Measurements from ENCODE around the gene SHANK3. TPM values are rescaled to one million over a fixed set of nuclear protein-coding genes. Genes with fewer than 3 reads are reported as not detected.

SHANK3 gene
- total and polyA plus RNA-seq, 2 of the 4 experiments (the other 2 are of a cell fraction) = 0.18 to 1.5 TPM

GRCh38 chr22:50665738-50666137 lies 6.9 kb upstream of the SHANK3 start:
- H3K9me1 ChIP-seq (ENCODE audit: insufficient read depth, low read length) = no peaks in the 10 kb centered on the region
- H3K4me3 ChIP-seq (ENCODE audit: insufficient read depth, low read depth, low read length) = no peak overlapping the region
- ChIA-PET POLR2A (ENCODE audit: unreplicated experiment) (no interaction called here), CTCF (no interaction called here)
- H3K36me3 ChIP-seq (ENCODE audit: control insufficient read depth, insufficient read depth, low read length) = no peaks in the 10 kb centered on the region
- H4K91ac ChIP-seq (ENCODE audit: insufficient read depth, low read depth, low read length) = no peak overlapping the region
- H3K18ac ChIP-seq (ENCODE audit: low read depth, low read length) = no peak overlapping the region
- no peak overlapping the region for H2AK5ac ChIP-seq (ENCODE audit: low read depth, low read length)
- no peak overlapping the region for H2AK9ac ChIP-seq (replicated peaks; ENCODE audit: low read depth, low read length, poor library complexity)
- no peaks in the 10 kb centered on the region for H3K9me3 ChIP-seq (ENCODE audit: control insufficient read depth, insufficient read depth, low read length)
- WGBS, 2 experiments (ENCODE audit: extremely low coverage in 2 of 2, insufficient read length in 1 of 2) = no CpG with 5 or more reads among the region's 2 CpGs
- ATAC-seq (ENCODE audit: low read depth) (no peak), DNase-seq (no peak)
- H2BK5ac ChIP-seq (ENCODE audit: low read depth, low read length, poor library complexity, severe bottlenecking) = no peak overlapping the region
- no TSS peak for BruUV-seq (replicated peaks)
- H2BK120ac ChIP-seq (ENCODE audit: low read depth, low read length) = no peak overlapping the region
- no peak overlapping the region for H4K5ac ChIP-seq (ENCODE audit: low read depth, low read length)
- in situ Hi-C loops (cut with MboI; ENCODE audit: low sequenced_read_pairs) (no loop called here), dilution Hi-C loops (cut with HindIII; ENCODE audit: low sequenced_read_pairs, unreplicated experiment) (no loop called here), intact Hi-C loops (cut with micrococcal nuclease) (no loop called here)
- H3K14ac ChIP-seq (replicated peaks; ENCODE audit: low read depth, low read length) = no peak overlapping the region
- no peak overlapping the region for H4K8ac ChIP-seq (ENCODE audit: low read depth in 2 of 2, low read length in 2 of 2)
- H2AFZ ChIP-seq (replicated peaks; ENCODE audit: low read length, poor library complexity) = no peak overlapping the region
- H3K4me2 ChIP-seq (ENCODE audit: low read depth, low read length) = no peak overlapping the region
- H2BK20ac ChIP-seq (ENCODE audit: low read depth, low read length) = no peak overlapping the region
- no peak overlapping the region for H2BK15ac ChIP-seq (ENCODE audit: low read depth, low read length)
- H3K4ac ChIP-seq (ENCODE audit: low read depth, low read length) = no peak overlapping the region
- no peaks in the 10 kb centered on the region for H3K79me1 ChIP-seq (ENCODE audit: low read depth in 1 of 2, low read length in 2 of 2)
- no peak overlapping the region for H3K23ac ChIP-seq (ENCODE audit: low read depth, low read length)
- H3K56ac ChIP-seq (ENCODE audit: extremely low read depth, insufficient read depth, low read length) = no peak overlapping the region
- no peak overlapping the region for H3K27ac ChIP-seq (ENCODE audit: insufficient read depth, low read length)
- no peak overlapping the region for H3K9ac ChIP-seq (ENCODE audit: low read depth, low read length)
- peaks cover 13% of the 10 kb centered on the region for H3K27me3 ChIP-seq (ENCODE audit: control insufficient read depth, insufficient read depth, low read length)
- no peak for TF ChIP-seq MXI1 (IDR thresholded peaks at IDR 0.05; ENCODE audit: borderline replicate concordance, low read depth, low read length)
- no peak for TF ChIP-seq RCOR1 (IDR thresholded peaks at IDR 0.05; ENCODE audit: insufficient replicate concordance, low read length)
- TF ChIP-seq RAD21 (IDR thresholded peaks at IDR 0.05; ENCODE audit: low read length) = no peak
- TF ChIP-seq USF2 (IDR thresholded peaks at IDR 0.05; ENCODE audit: low read depth, low read length) = no peak
- TF ChIP-seq BHLHE40 (IDR thresholded peaks at IDR 0.05; ENCODE audit: low read depth, low read length) = no peak
- no peak for TF ChIP-seq NFE2L2 (IDR thresholded peaks at IDR 0.05; ENCODE audit: low read depth, low read length)
- no peak for TF ChIP-seq ELK1 (IDR thresholded peaks at IDR 0.05; ENCODE audit: borderline replicate concordance, low read depth, low read length)
- TF ChIP-seq CEBPB (IDR thresholded peaks at IDR 0.05; ENCODE audit: low read depth, low read length) = no peak
- TF ChIP-seq RFX5 (IDR thresholded peaks at IDR 0.05; ENCODE audit: low read depth, low read length) = no peak
- TF ChIP-seq MAFK (IDR thresholded peaks at IDR 0.05; ENCODE audit: low read depth, low read length) = no peak
- no peak for TF ChIP-seq SMC3 (IDR thresholded peaks at IDR 0.05; ENCODE audit: low read depth, low read length)
- no peak for TF ChIP-seq FOS (IDR thresholded peaks at IDR 0.05; ENCODE audit: low read depth, low read length)
- no peaks in the 10 kb centered on the region for H4K20me1 ChIP-seq (ENCODE audit: insufficient read depth, low read length)
- H3K4me1 ChIP-seq (ENCODE audit: control insufficient read depth, insufficient read depth, low read length) = no peaks in the 10 kb centered on the region

All from IMR-90 (cell line).